ENCODE measurements around the gene STK32C. TPM values are rescaled to one million over a fixed set of nuclear protein-coding genes. Genes with fewer than 3 reads are reported as not detected.

The STK32C gene
- total RNA-seq, 1 donor from 2014 or later = 9.9 TPM

- Mint-ChIP-seq H3K36me3 (no peaks in the 10 kb centered on the region), H3K4me3 (no peak overlapping the region), H3K9me3 (no peaks in the 10 kb centered on the region), H3K27ac (no peak overlapping the region), H3K4me1 (peaks cover 5% of the 10 kb centered on the region), H3K27me3 (ENCODE audit: low read depth) (peaks cover 2% of the 10 kb centered on the region)
- no peak for DNase-seq (ENCODE audit: low spot score in 2 of 2, unreplicated experiment in 2 of 2)
- no peak for TF ChIP-seq CTCF (IDR thresholded peaks at IDR 0.05; ENCODE audit: unreplicated experiment)
Measured at GRCh38 chr10:132234860-132235259, 72.9 kb downstream of the STK32C start.

GRCh38 chr10:132233501-132234085 is 74.2 kb downstream of the STK32C start:
- Mint-ChIP-seq H3K4me1 (peaks cover 7% of the 10 kb centered on the region), H3K9me3 (no peaks in the 10 kb centered on the region), H3K27me3 (ENCODE audit: low read depth) (peaks cover 2% of the 10 kb centered on the region), H3K4me3 (no peak overlapping the region), H3K36me3 (no peaks in the 10 kb centered on the region), H3K27ac (no peak overlapping the region)
- TF ChIP-seq CTCF (IDR thresholded peaks at IDR 0.05; ENCODE audit: unreplicated experiment) = no peak
- no peak for DNase-seq (ENCODE audit: low spot score in 2 of 2, unreplicated experiment in 2 of 2)

GRCh38 chr10:132232981-132233380 is 74.8 kb downstream of the STK32C start:
- Mint-ChIP-seq H3K4me1 (peaks cover 7% of the 10 kb centered on the region), H3K27me3 (ENCODE audit: low read depth) (peaks cover 2% of the 10 kb centered on the region), H3K9me3 (no peaks in the 10 kb centered on the region), H3K36me3 (no peaks in the 10 kb centered on the region), H3K4me3 (no peak overlapping the region), H3K27ac (no peak overlapping the region)
- DNase-seq (ENCODE audit: low spot score in 2 of 2, unreplicated experiment in 2 of 2) = no peak
- no peak for TF ChIP-seq CTCF (IDR thresholded peaks at IDR 0.05; ENCODE audit: unreplicated experiment)

- H3K27me3 Mint-ChIP-seq (ENCODE audit: low read depth) = peaks cover 2% of the 10 kb centered on the region
- no peak overlapping the region for H3K27ac Mint-ChIP-seq
Measured at GRCh38 chr10:132232023-132232951, 75.5 kb downstream of the STK32C start.

GRCh38 chr10:132231656-132232022 is 76.1 kb downstream of the STK32C start:
- Mint-ChIP-seq H3K9me3 (no peaks in the 10 kb centered on the region), H3K27ac (no peak overlapping the region), H3K27me3 (ENCODE audit: low read depth) (peaks cover 2% of the 10 kb centered on the region)

More at GRCh38 chr10:132232023-132232951, 75.5 kb downstream of the STK32C start:
- no peaks in the 10 kb centered on the region for H3K9me3 Mint-ChIP-seq
- no peaks in the 10 kb centered on the region for H3K36me3 Mint-ChIP-seq
- peaks cover 7% of the 10 kb centered on the region for H3K4me1 Mint-ChIP-seq
- no peak overlapping the region for H3K4me3 Mint-ChIP-seq
- TF ChIP-seq CTCF (IDR thresholded peaks at IDR 0.05; ENCODE audit: unreplicated experiment) = no peak
- no peak for DNase-seq (ENCODE audit: low spot score in 2 of 2, unreplicated experiment in 2 of 2)

More at GRCh38 chr10:132231656-132232022, 76.1 kb downstream of the STK32C start:
- Mint-ChIP-seq H3K4me1 (peaks cover 7% of the 10 kb centered on the region), H3K4me3 (no peak overlapping the region), H3K36me3 (no peaks in the 10 kb centered on the region)
- no peak for DNase-seq (ENCODE audit: low spot score in 2 of 2, unreplicated experiment in 2 of 2)
- no peak for TF ChIP-seq CTCF (IDR thresholded peaks at IDR 0.05; ENCODE audit: unreplicated experiment)

Measured in mesothelial cell of epicardium (in vitro differentiated cells).